Measurements from ENCODE around the gene XCL1.
A peak's percentile ranks its signal among the peaks of the same experiment; 100 is the strongest.
"Not testable (repeated sequence)": the region's sequence is repeated elsewhere in the genome, so short reads cannot be mapped to it uniquely, and the experiment has no call there.

Gene XCL1

GRCh38 chr1:168568346-168568745 lies 8.1 kb upstream of the XCL1 start:
- DNase-seq = no peak

GRCh38 chr1:168570652-168571051 lies 5.8 kb upstream of the XCL1 start:
- DNase-seq = no peak

DNA sequence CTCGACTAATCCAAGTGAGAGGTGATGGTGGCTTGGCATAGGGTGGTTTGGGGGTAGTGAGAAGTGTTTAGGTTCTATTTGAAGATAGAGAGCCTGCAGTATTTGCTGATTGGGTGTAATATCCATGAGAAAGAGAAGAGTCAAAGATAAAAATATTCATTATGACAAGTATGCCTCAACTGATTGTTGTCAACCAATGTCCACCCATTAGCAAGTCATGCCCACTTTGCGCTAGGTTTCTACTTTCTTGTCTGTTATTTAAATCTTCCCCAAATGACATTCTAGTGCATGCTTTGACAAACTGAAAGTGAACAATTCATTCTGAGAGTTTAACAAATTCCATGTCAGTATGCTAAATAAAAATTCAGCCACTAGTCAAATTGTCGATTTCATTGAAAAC lies 3.8 kb upstream of the XCL1 start:
- DNase-seq = no peak

- not testable (repeated sequence) for DNase-seq
Measured at GRCh38 chr1:168574234-168574633, 2.2 kb upstream of the XCL1 start.

- not testable (repeated sequence) for DNase-seq
Measured at GRCh38 chr1:168578531-168579185, 2.3 kb downstream of the XCL1 start.

DNA sequence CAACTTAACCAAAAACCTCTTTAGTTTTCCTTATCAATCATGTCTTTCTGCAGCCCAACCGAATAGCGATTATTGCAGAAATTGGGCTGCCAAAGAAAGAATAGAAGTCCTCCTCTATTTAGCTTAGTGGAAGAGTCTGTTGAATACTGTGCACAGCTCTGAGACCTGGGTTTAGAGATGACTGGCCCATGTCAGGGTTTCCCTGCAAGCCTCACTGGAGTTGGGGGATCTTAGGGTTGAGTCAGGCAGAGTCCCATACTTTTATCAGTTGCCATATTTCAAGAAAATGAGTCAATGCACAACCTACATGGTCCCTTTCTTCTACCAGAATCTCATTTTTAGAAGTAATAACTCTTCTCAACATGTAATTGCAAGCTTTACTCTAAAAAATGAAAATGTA lies 3.9 kb downstream of the XCL1 start:
- not testable (repeated sequence) for DNase-seq

- not testable (repeated sequence) for DNase-seq
Measured at GRCh38 chr1:168580991-168581390, 4.6 kb downstream of the XCL1 start.

DNA sequence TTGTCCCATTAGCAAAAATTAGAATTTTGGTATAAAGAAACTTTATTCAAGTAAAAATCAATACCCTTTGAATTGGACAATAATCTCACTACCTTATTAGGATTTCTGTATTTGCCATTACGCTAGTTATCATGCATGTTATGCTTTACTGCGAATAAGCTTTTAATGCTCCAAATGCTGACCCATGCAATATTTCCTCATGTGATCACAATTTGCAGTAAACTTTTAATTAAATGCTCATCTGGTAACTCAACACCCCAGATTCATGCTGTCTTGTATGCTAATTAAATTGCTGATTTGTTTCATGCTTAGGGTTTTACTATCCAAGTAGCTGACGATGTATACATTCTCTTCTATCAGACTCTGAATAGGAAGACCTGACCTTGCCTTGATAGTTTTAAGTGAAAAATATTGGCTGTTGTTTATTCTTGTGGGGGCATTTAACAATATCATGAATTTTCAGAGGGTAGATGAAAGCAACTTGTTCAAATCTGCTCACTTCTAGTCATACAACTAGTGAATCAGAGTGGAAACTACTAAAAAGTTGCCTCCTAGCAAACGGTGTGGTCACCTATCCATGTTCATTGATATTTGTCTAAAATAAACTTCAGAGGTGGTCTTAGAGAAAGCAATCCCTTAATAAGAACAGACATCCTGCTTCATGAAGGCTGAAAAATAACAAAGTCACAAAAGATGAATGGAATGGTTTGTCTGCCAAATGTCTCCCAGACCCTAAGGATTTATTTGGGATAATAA lies 5.6 kb downstream of the XCL1 start:
- DNase-seq = no peak

DNA sequence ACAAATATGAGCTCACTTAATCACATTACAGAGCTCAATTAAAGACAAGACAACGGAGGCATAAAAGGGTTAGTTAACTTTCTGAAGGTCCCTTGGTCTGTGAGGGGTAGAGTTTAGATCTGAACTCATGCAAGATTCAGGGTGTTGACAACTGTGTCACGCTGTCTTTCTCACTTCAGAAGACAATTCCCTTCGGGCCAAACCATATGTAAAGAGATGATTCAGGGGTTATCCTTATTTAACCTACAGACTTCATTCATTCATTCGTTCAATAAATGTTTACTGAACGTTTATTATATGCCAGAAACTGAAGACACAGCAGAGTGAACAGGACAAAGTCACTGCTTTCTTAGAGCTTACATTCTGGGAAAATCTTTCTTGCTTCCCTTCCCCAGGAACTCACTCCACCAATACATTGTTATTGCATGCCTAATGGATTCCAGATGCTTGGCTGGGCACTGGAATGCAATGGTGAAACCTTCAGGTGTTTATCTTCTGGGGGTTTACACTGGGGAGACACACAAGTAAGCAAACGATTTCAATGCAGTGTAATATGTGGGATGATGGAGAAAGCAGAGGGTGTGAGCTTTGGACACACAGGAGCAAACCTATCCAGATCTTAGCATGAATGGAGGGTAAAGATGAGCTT lies 6.4 kb downstream of the XCL1 start:
- no peak for DNase-seq

DNA sequence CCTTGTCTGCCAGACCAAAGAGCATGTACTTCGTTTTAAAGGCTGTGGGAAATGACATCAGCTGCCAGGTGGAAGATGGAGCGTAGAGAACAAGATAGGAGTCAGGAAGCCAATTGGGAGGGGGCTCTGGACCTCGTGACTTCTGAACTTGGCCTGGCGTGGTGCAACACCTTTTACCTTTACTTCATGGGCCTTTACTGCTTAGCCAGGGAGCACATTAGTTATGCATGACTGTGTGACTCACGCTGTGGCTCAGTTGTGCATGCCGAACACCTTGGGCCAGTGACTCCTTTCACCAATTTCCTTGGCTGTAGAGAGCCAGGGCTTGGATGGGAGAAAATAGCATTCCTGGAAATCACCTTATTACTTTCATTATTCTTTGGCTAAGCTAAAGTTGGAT lies 7.2 kb downstream of the XCL1 start:
- DNase-seq = no peak

DNA sequence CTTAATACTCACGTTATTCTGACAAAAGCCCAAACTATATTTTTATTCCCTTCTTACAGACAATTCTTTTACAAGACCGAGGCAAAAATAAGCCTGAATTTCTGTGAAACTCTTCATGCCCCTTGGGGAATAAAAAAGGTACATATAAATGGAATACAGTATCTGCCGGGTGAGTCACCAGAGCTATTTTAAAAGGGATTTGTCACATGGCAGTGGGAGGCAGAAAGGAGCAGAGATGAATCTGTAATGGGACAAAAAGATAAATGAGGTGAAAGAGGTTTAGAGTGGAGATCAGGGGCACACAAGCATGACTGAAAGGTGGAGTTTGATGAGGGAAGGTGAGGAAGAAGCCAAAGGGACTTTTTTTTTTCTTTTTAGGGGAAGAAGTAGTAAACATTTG lies 8.8 kb downstream of the XCL1 start:
- no peak for DNase-seq

- DNase-seq = no peak
Measured at GRCh38 chr1:168585937-168586336, 9.5 kb downstream of the XCL1 start.

DNA sequence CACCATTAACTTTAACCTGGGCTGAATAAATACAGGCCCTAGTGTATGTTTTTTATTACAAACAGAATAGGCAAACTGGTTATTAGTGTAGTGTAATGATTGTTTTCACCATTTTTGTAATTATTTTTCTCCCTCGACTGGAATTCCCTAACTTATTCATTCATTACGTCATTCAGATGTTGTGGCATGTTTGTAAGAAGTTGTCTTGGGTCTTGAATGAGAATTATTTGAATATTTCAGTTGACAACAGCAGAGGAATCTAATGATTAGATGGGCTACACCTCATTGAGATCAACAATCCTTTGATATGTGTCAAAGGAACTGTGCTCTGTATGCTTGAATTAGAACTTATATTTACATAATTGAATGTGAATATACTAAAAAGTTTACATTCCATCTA lies 12.8 kb downstream of the XCL1 start:
- no peak for DNase-seq

DNA sequence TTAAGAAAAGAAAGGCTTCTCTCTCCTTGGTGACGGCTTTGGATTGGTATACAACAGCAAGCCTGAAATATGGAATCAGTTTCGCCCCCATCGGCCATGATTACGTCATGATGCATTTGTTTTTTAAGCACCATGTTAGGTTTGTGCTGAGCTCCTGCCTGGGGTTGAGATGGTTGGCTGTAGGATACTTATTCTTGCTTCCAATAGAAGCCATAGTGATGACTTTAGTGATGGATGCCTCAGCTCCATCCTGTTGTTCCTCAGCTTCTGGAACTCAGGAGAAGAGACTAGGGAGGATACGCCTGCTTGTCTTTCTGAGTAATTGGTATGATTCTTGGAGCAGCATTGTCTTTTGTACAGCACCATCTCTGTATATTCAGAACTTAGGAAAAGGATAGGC lies 14.7 kb downstream of the XCL1 start:
- DNase-seq = no peak

- no peak for DNase-seq
Measured at GRCh38 chr1:168591641-168592250, 15.3 kb downstream of the XCL1 start.

GRCh38 chr1:168595403-168595802 lies 19.0 kb downstream of the XCL1 start:
- not testable (repeated sequence) for DNase-seq

GRCh38 chr1:168598125-168598524 lies 21.7 kb downstream of the XCL1 start:
- DNase-seq = no peak

GRCh38 chr1:168598892-168599291 lies 22.5 kb downstream of the XCL1 start:
- no peak for DNase-seq

DNA sequence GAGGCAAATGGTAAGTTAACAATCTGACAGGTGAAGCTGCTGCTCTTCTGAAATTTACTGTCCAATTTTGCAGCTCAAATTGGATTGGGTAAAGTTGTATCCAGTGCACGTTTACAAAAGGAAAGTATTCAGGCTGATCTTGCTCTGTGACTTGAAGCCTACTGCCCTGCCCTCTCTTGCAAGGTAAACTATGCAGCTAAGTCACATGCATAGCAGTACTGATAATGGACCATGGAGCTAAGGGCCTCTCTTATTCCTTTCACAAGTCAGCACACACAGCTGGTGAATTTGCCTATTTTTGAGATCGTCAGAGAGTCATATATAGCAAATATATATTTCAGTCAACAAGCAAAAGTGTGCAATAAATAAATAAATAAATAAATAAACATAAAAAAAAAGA lies 23.2 kb downstream of the XCL1 start:
- DNase-seq = no peak

DNA sequence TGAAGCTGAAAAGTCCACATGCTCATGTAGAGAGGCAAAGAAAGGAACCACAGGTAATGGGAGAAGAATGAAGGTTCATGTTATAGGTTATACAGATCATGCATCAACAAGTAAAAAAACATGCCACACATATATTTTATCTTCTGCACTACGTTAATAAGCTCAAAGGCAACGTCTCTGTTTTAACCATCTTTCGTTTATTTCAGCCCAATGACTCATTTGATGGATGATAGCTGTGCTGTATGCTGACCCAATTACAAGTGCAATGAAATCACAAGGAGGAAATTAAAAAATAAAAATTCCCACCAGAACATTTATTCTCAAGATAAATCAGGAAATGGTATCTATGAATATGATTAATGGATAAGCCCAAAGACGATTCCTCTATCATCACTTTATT lies 24.6 kb downstream of the XCL1 start:
- no peak for DNase-seq

DNA sequence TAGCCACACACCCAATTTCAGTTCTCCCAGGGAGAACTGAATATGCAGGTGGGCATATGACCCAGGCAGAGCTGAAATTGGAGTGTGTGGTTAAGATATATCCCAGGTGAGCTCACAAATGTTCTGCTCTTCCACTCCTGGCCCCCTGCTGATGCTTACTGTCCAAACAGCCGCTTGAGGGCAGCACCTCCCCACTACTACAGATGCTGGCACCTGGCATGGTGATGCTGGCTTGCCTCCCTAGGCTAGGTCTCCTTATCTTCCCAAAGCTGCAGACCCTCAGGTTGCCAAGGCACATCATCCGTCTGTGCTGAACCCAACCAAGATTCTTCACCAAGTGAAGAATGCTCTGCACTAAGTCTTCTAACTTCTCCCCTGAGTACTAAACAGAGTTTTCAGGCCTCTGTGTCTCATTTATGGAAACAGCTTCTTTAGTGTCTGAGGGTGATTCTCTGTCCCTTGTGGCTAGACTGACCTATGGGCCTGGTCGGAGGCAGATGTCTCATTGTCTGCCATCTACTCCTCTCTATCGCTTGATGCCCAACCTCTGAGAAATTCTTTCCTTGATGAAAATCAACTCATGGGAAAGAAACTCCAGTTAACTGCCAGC lies 27.2 kb downstream of the XCL1 start:
- peak; percentile 20 for DNase-seq

- no peak for DNase-seq
Measured at GRCh38 chr1:168605443-168605842, 29.0 kb downstream of the XCL1 start.

GRCh38 chr1:168606096-168606495 lies 29.7 kb downstream of the XCL1 start:
- no peak for DNase-seq
